BLaER1 (cell line): ENCODE results near the gene FAP.

ENCODE experiments used
- H3K27ac ChIP-seq: shearing (Covaris generic); formaldehyde crosslinking; 2 replicates; pipeline ENCODE4 v1.8.1; 2022
- H3K27me3 ChIP-seq: shearing (Covaris generic); formaldehyde crosslinking; 2 replicates; pipeline ENCODE4 v1.8.1; 2022
- H3K36me3 ChIP-seq: shearing (Covaris generic); formaldehyde crosslinking; 2 replicates; pipeline ENCODE4 v1.8.1; 2022
- H3K4me1 ChIP-seq: shearing (Covaris generic); formaldehyde crosslinking; 2 replicates; pipeline ENCODE4 v1.8.1; 2022
- H3K4me2 ChIP-seq: shearing (Covaris generic); formaldehyde crosslinking; 2 replicates; pipeline ENCODE4 v1.8.1; 2022
- H3K4me3 ChIP-seq: shearing (Covaris generic); formaldehyde crosslinking; 2 replicates; pipeline ENCODE4 v1.8.1; 2022
- H3K9ac ChIP-seq: shearing (Covaris generic); formaldehyde crosslinking; 2 replicates; pipeline ENCODE4 v1.8.1; 2022
- H3K9me3 ChIP-seq: shearing (Covaris generic); formaldehyde crosslinking; 2 replicates; pipeline ENCODE4 v1.8.1; 2022
- H4K20me1 ChIP-seq: shearing (Covaris generic); formaldehyde crosslinking; 2 replicates; pipeline ENCODE4 v1.8.1; 2022
- Cebpa-rat ChIP-seq: shearing (Covaris generic); IDR thresholded peaks from 2 replicates; pipeline ENCODE4 v1.8.1; 2022

FAP gene

GRCh38 chr2:162221064-162221463 is 22.2 kb downstream of the FAP start:
- H3K4me2 ChIP-seq: no peak overlapping the region
- no peak overlapping the region for H3K27ac ChIP-seq
- TF ChIP-seq Cebpa-rat: no peak
- H3K36me3 ChIP-seq: no peaks in the 10 kb centered on the region
- no peak overlapping the region for H3K4me3 ChIP-seq
- no peaks in the 10 kb centered on the region for H3K4me1 ChIP-seq
- H3K9me3 ChIP-seq: no peaks in the 10 kb centered on the region
- H3K27me3 ChIP-seq: no peaks in the 10 kb centered on the region
- H4K20me1 ChIP-seq: no peaks in the 10 kb centered on the region
- no peak overlapping the region for H3K9ac ChIP-seq

DNA sequence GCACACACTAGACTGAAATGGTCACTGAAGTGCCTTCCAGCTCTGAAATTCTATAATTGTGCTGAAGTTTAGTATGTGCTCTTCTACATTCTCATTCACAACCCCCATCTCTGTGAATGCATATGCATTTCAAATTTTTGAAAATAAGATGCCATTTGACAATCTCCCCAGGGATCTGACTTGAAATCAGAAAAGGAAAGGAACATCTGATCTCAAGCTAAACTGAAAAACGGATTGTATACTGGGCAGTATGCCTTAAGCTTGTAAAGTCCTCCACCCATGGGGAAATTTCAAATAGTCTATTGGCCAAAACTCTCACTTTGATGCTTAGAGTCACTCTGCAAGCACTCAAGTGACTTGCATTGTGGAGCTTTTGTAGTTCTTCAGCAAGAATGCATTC is 22.9 kb downstream of the FAP start:
- Histone ChIP-seq H3K27me3 (no peaks in the 10 kb centered on the region), H3K4me2 (no peak overlapping the region), H4K20me1 (no peaks in the 10 kb centered on the region), H3K9ac (no peak overlapping the region), H3K27ac (no peak overlapping the region), H3K36me3 (no peaks in the 10 kb centered on the region), H3K4me3 (no peak overlapping the region), H3K9me3 (no peaks in the 10 kb centered on the region), H3K4me1 (no peaks in the 10 kb centered on the region)
- no peak for TF ChIP-seq Cebpa-rat

GRCh38 chr2:162219426-162219825 is 23.8 kb downstream of the FAP start:
- Histone ChIP-seq H4K20me1 (no peaks in the 10 kb centered on the region), H3K27me3 (no peaks in the 10 kb centered on the region), H3K9me3 (no peaks in the 10 kb centered on the region), H3K27ac (no peak overlapping the region), H3K4me1 (no peaks in the 10 kb centered on the region), H3K36me3 (no peaks in the 10 kb centered on the region), H3K9ac (no peak overlapping the region), H3K4me3 (no peak overlapping the region), H3K4me2 (no peak overlapping the region)
- TF ChIP-seq Cebpa-rat: no peak

GRCh38 chr2:162217598-162217997 is 25.6 kb downstream of the FAP start:
- Histone ChIP-seq H4K20me1 (no peaks in the 10 kb centered on the region), H3K4me2 (no peak overlapping the region), H3K4me3 (no peak overlapping the region), H3K27ac (no peak overlapping the region), H3K27me3 (no peaks in the 10 kb centered on the region), H3K4me1 (no peaks in the 10 kb centered on the region), H3K9me3 (no peaks in the 10 kb centered on the region), H3K9ac (no peak overlapping the region), H3K36me3 (no peaks in the 10 kb centered on the region)
- TF ChIP-seq Cebpa-rat: no peak

GRCh38 chr2:162215162-162215561 is 28.1 kb downstream of the FAP start:
- TF ChIP-seq Cebpa-rat: no peak
- H3K9me3 ChIP-seq: no peaks in the 10 kb centered on the region
- H3K4me1 ChIP-seq: no peaks in the 10 kb centered on the region
- no peak overlapping the region for H3K4me2 ChIP-seq
- no peak overlapping the region for H3K9ac ChIP-seq
- no peaks in the 10 kb centered on the region for H3K27me3 ChIP-seq
- H3K27ac ChIP-seq: no peak overlapping the region
- H3K4me3 ChIP-seq: no peak overlapping the region
- H3K36me3 ChIP-seq: no peaks in the 10 kb centered on the region
- no peaks in the 10 kb centered on the region for H4K20me1 ChIP-seq

- Histone ChIP-seq H3K9ac (no peak overlapping the region), H3K4me1 (no peaks in the 10 kb centered on the region)
- TF ChIP-seq Cebpa-rat: no peak
Measured at GRCh38 chr2:162212366-162212765, 30.9 kb downstream of the FAP start.

GRCh38 chr2:162211732-162212131 is 31.5 kb downstream of the FAP start:
- Histone ChIP-seq H3K4me2 (no peak overlapping the region), H4K20me1 (no peaks in the 10 kb centered on the region), H3K36me3 (no peaks in the 10 kb centered on the region), H3K27ac (no peak overlapping the region), H3K4me1 (no peaks in the 10 kb centered on the region), H3K27me3 (no peaks in the 10 kb centered on the region), H3K9ac (no peak overlapping the region), H3K9me3 (no peaks in the 10 kb centered on the region), H3K4me3 (no peak overlapping the region)
- no peak for TF ChIP-seq Cebpa-rat

More at GRCh38 chr2:162212366-162212765, 30.9 kb downstream of the FAP start:
- Histone ChIP-seq H3K4me2 (no peak overlapping the region), H3K36me3 (no peaks in the 10 kb centered on the region), H3K27me3 (no peaks in the 10 kb centered on the region), H4K20me1 (no peaks in the 10 kb centered on the region), H3K4me3 (no peak overlapping the region), H3K27ac (no peak overlapping the region), H3K9me3 (no peaks in the 10 kb centered on the region)

GRCh38 chr2:162210385-162210784 is 32.9 kb downstream of the FAP start:
- H3K4me1 ChIP-seq: no peaks in the 10 kb centered on the region
- H3K4me2 ChIP-seq: no peak overlapping the region
- no peak overlapping the region for H3K4me3 ChIP-seq
- H4K20me1 ChIP-seq: no peaks in the 10 kb centered on the region
- no peak for TF ChIP-seq Cebpa-rat
- H3K9me3 ChIP-seq: no peaks in the 10 kb centered on the region
- no peaks in the 10 kb centered on the region for H3K27me3 ChIP-seq
- H3K27ac ChIP-seq: no peak overlapping the region
- no peak overlapping the region for H3K9ac ChIP-seq
- H3K36me3 ChIP-seq: no peaks in the 10 kb centered on the region

GRCh38 chr2:162202203-162202602 is 41.0 kb downstream of the FAP start:
- Histone ChIP-seq H4K20me1 (no peaks in the 10 kb centered on the region), H3K9me3 (no peaks in the 10 kb centered on the region), H3K27me3 (no peaks in the 10 kb centered on the region), H3K4me1 (no peaks in the 10 kb centered on the region), H3K36me3 (no peaks in the 10 kb centered on the region), H3K9ac (no peak overlapping the region), H3K4me2 (no peak overlapping the region), H3K4me3 (no peak overlapping the region), H3K27ac (no peak overlapping the region)
- TF ChIP-seq Cebpa-rat: no peak

DNA sequence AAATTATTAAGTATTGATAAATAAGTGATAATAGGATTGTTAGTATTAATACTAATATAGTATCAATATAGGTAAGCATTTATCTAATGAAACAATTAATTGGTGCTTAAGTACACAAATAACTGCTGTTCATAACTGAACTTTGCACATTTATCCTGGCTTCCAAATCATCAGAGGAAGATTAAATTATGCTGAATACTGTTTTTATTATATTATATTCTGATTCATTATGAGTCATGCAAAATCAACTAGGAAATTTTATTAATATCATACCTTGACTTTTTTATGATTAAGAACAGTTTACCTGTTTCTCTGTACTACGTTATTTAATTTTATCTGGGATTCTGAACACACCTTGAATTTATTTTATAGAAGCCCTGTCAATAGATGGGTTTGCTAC is 42.6 kb downstream of the FAP start:
- H3K36me3 ChIP-seq: no peaks in the 10 kb centered on the region

DNA sequence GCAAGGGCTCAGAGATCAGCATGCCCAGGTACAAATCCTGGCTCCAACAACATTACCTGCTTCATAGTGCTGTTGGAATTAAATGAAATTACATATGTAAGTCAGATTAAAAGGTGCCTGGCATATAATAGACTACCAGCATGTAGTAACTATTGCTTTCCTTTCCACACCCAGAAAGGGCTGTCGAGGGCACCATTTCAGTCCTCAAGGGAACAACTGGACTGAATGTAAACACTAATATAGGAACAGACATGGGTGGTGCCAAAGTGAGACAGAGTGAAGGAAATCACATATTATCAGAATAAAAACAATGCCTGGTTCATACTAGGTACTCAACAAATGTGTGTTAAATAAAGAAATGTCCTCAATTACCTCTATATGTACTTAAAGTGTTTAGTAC is 43.3 kb downstream of the FAP start:
- Histone ChIP-seq H3K27ac (no peak overlapping the region), H3K4me2 (no peak overlapping the region), H3K9me3 (no peaks in the 10 kb centered on the region), H4K20me1 (no peaks in the 10 kb centered on the region), H3K4me3 (no peak overlapping the region), H3K4me1 (no peaks in the 10 kb centered on the region), H3K36me3 (no peaks in the 10 kb centered on the region), H3K27me3 (no peaks in the 10 kb centered on the region), H3K9ac (no peak overlapping the region)
- no peak for TF ChIP-seq Cebpa-rat

More for the DNA sequence above, 42.6 kb downstream of the FAP start:
- Histone ChIP-seq H3K4me1 (no peaks in the 10 kb centered on the region), H3K27me3 (no peaks in the 10 kb centered on the region), H3K9ac (no peak overlapping the region), H3K9me3 (no peaks in the 10 kb centered on the region), H3K27ac (no peak overlapping the region), H3K4me3 (no peak overlapping the region), H4K20me1 (no peaks in the 10 kb centered on the region), H3K4me2 (no peak overlapping the region)
- no peak for TF ChIP-seq Cebpa-rat
